HCT116 (cell line): ENCODE results near the gene DCHS2.

Experiments used
- CEBPB ChIP-seq: IDR thresholded peaks from 2 replicates; pipeline ENCODE4 v1.6.1; 2012; ENCODE audit warnings: low read depth
- EGR1 ChIP-seq: IDR thresholded peaks from 2 replicates; pipeline ENCODE4 v1.6.1; 2012; ENCODE audit warnings: low read depth
- EZH2phosphoT487 ChIP-seq: fragments of 200-600 bp; IDR thresholded peaks from 2 replicates; pipeline ENCODE4 v1.6.1; 2018; ENCODE audit warnings: antibody characterized with exemption, borderline replicate concordance
- POLR2A ChIP-seq: IDR thresholded peaks from 2 replicates; pipeline ENCODE4 v1.7.0; 2011; ENCODE audit warnings: borderline replicate concordance; ENCODE audit not compliant: insufficient read depth, insufficient read length; ENCODE audit errors: extremely low read depth
- YY1 ChIP-seq: IDR thresholded peaks from 2 replicates; pipeline ENCODE4 v1.6.1; 2011; ENCODE audit warnings: low read length, low read depth, moderate library complexity, mild to moderate bottlenecking; ENCODE audit not compliant: insufficient replicate concordance; ENCODE audit errors: extremely low read depth
- TF ChIP-seq, protein P1 (sequence below), 3 experiments: fragments of 200-600 bp in 1 of 3; sonication (generic) in 1 of 3; IDR thresholded peaks in 2 of 3; conservative IDR thresholded peaks in 1 of 3; 2 replicates each; pipeline ENCODE4 v1.5.1; 2012 to 2017; ENCODE audit warnings: low read depth in 2 of 3, low read length in 2 of 3, antibody characterized with exemption in 1 of 3, borderline replicate concordance in 1 of 3, control low read depth in 1 of 3, mild to moderate bottlenecking in 1 of 3, mixed read lengths in 1 of 3, mixed run types in 1 of 3, moderate library complexity in 1 of 3; ENCODE audit not compliant: insufficient read depth in 1 of 3

DNA sequence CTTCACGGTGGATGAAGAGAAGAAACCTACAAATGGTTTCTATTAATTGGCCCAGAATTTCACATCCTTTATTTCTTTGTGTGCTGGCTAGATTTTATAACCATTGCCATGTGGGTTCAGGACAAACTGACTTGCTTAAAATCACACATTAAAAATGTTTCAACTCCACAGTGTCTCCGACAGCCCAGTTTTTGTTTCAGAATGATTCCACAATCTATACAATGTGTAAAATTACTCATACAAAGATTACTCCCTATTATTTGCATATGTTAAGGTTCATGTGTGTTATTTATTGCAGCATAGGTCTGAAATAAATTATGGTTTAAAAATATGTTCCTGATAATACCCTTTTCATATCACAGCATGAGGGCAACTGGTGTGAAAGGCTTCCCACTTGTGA is 20.6 kb downstream of the DCHS2 start:
- TF ChIP-seq, protein P1, sequence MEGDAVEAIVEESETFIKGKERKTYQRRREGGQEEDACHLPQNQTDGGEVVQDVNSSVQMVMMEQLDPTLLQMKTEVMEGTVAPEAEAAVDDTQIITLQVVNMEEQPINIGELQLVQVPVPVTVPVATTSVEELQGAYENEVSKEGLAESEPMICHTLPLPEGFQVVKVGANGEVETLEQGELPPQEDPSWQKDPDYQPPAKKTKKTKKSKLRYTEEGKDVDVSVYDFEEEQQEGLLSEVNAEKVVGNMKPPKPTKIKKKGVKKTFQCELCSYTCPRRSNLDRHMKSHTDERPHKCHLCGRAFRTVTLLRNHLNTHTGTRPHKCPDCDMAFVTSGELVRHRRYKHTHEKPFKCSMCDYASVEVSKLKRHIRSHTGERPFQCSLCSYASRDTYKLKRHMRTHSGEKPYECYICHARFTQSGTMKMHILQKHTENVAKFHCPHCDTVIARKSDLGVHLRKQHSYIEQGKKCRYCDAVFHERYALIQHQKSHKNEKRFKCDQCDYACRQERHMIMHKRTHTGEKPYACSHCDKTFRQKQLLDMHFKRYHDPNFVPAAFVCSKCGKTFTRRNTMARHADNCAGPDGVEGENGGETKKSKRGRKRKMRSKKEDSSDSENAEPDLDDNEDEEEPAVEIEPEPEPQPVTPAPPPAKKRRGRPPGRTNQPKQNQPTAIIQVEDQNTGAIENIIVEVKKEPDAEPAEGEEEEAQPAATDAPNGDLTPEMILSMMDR (IDR thresholded peaks at IDR 0.05 in 2 of 3, conservative IDR thresholded peaks at IDR 0.05 in 1 of 3; ENCODE audit: borderline replicate concordance in 1 of 3, insufficient read depth in 1 of 3, low read depth in 2 of 3, low read length in 2 of 3) = no peak
- TF ChIP-seq YY1 (no peak), CEBPB (no peak), POLR2A (no peak), EGR1 (no peak), EZH2phosphoT487 (no peak)
